GM18868 (cell line): Measurements from ENCODE around the gene POTEG.
"Not testable (repeated sequence)": the region's sequence is repeated elsewhere in the genome, so short reads cannot be mapped to it uniquely, and the experiment has no call there.

Source experiments
- ATAC-seq: cut with Tn5 transposase; IDR thresholded peaks from one replicate; pipeline ENCODE4 v1.9.1; 2021; ENCODE audit warnings: mild to moderate bottlenecking, moderate library complexity; ENCODE audit not compliant: unreplicated experiment

The POTEG gene

DNA sequence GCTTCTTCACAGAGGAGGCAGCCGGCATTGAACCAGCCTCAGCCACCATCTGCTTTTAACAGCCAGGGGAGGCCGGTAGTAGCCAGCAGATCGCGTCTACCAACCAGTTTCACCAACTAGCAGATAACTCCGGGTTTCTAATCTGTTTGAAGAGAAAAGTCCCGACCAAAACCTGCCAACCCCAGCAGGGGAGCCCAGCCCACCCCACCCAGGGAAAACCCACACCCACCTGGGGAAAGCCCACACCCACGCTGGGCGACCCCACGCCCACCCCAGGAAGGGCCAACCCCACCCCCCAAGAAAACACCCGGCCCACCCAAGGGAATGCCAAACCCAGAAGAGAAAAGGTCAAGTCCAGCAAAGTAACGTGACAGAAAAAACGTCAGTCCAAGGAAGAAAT is at the start of gene POTEG:
TSS of gene POTEG (minus strand) at position 101 of the 400 bp plus-strand sequence. CDS start at position 49, 52 bp downstream.
- not testable (repeated sequence) for ATAC-seq

DNA sequence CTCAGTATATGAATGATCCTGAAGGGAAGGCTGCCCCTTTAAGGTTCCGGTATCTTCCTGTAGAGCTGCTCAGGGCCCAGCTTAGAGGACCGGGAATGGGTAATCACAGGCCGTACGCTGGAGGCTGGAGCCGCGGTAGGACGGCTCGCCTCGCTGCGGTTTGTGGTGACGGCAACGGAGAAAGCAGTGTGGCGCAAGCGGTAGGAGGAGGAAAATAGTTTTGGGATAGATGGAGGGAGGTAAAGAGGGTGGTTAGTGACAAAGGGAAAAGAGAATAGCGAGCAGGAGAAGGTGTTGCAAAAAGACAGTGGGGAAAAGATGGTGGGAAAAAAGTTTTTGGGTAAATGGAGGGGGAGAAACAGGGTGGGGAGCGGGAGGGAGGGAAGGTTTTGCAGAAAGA is 48.0 kb upstream of the POTEG start:
- not testable (repeated sequence) for ATAC-seq

DNA sequence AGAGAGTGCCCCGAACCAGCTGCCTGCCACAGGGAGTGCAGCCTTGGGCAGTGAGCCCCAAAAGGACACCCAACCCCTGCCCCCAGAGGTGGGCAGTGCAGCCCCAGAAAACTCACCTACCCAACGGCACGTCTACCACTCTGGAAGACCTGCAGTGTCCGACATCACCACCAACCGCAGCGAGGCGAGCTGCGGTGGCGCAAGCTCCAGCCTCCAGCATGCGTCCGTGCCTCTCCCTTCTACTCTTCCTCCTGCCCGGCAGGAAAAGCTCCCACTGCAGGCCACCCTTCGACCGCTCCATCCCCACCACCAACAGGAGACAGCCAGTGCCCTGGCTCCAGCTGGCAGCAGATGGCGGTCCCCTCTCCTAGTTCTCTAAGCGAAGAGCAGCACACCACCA is 47.3 kb upstream of the POTEG start:
- ATAC-seq = not testable (repeated sequence)

DNA sequence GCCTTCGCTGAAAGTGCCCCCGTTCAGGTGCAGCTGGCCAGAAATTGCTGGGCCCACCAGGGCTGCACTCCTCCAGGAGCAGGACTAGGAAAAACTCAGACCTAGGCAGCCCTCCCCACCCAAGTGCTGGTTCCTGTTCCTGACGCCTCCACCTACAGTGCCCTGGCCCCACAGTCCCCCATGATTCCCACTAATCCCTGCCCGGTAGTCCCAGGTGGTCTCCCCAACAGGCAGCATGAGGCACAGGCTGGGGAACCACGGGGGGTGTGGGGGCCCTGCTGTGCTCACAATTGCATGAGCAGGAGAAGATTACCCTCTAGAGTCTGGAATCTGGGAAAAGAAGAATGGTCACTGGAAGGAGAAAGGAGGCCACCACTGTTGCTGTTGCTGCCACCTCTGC is 46.4 kb upstream of the POTEG start:
- ATAC-seq = not testable (repeated sequence)

DNA sequence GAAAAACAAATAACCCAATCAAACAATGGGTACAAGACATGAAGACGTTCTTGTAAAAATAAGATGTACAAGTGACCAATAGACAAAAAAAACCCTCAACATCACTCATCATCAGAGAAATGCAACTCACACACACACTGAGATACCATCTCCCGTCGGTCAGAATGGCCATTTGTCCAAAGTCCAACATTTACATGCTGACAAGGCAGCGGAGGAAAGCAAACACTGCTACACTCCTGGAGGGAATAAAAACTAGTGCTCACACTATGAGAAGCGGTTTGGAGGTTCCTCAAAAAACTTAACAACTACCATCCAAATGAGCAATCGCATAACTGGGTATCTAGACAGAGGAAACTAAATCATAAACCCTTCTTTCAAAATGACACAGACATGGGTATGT is 11.6 kb upstream of the POTEG start:
- not testable (repeated sequence) for ATAC-seq

DNA sequence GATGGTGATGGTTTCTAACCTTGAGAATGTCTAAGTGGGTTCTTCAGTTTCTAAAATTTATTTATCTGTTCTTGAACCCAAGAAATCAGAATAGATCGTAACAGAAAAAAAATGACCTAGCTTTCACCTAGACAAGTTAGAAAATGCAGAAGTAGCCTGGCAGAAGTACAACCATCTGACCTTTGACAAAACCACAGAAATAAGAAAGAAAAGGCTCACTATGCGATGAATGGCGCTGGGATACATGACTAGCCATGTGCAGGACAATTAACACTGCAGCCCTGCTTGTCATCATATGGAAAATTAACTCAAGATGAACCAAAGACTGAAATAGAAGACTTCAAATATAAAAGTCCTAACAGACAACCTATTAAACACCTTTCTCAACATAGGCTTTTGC is 5.7 kb upstream of the POTEG start:
- peak; percentile 30 for ATAC-seq

DNA sequence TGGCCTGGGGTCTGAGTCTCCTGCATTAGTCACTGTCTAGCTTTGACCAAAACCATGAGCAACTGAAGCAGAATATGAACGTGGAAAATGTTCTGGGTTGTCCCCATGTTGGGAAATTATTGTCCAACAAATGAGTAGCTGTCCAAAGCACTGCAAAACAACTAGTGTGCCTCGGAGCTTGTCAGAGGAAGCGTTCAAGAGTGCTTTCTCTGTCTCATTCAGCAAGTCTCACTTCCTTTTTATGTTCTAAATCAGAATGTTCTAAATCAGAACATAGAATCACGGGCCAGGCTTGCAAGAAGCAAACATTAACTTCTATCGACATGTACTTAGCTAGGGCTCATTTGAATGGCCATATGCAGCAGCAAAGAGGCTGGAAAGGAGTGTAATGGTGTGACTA is 5.1 kb upstream of the POTEG start:
- peak; percentile 68 for ATAC-seq

DNA sequence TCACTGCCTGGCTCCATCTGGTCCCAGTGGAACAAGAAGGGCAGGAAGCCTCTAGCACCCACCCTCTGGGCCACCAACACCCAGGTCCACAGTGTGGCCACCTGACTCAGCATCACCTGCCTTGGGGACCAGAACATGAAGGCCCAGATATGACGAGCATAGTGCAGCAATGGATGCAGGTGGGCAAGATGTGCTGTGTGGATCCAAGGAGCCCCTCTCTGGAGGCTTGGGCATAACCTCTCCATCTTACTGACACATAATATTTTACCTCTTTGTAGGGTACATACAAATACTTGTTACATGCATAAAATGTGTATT is 2.9 kb upstream of the POTEG start:
- ATAC-seq = not testable (repeated sequence)

DNA sequence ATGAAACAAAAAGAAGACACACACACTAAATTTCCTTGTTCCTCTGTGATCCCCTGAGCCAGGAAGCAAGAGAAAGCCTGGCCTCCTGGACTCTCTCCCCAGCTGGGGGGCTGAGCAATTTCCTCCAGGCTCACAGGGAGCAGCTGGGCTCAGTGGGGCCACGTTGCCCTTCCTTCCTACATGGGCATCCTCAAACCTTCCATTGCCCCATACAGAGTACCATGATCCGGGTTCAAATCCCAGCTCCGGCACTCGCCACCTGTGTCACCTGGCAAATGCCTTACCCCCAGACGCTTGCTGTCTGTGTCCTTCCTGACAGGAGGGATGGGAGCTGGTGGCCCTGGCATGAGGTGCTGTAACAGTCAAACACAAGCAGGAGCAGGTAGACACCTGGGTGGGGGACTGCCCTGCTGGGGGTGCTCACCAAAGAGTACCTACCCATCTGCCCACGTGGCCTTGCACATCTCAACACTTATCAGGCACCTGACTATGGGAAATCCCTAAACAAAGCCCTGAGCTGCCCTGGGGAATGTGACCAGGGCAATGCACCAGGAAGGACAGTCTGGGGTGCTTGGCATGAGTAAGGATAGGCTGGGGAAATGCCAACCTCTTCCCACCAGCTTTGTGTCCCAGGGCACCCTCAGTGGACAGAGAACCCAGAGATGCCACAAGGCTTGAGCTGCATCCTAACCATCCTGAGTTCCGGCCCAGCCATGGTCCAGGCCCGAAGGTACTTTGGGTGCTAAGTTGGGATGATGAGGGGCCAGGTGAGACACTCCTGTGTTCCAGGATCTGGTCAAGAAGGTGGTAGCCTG is 2.4 kb upstream of the POTEG start:
- ATAC-seq = not testable (repeated sequence)

DNA sequence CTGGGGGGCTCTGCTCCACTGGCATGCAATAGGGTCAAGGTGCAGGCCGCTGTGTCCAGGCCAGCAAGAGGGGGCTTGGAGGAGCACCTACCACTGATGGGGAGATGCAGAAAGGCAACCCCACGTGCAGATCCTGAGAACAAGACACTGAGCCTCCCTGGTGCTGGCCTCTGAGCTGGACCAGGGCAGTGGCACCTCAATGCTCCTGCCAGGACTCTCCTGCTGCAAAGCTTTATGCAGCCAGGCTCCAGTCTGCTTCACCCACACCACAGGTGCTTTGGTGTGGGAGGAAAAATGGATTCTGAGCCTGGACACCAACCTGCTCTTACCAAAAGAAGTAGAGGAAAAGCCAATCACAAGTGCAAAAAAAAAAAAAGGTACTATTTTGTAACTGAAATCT is 1.7 kb upstream of the POTEG start:
- ATAC-seq = not testable (repeated sequence)

DNA sequence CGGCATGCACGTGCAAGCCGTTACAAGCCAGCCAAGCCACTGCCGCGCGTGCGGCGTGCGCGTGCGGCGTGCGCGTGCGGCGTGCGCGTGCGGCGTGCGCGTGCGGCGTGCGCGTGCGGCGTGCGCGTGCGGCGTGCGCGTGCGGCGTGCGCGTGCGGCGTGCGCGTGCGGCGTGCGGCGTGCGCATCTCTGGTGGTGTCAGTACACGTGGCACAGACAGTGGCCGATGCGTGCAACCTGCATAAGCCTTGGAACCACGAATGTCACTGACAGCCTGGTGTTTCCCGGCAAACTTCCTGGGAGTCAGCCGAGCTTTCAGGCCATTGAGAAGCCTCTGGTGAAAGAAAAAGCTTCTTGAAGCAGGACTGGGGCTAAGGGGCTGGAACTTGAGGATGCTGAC is 750 bp upstream of the POTEG start:
- not testable (repeated sequence) for ATAC-seq

DNA sequence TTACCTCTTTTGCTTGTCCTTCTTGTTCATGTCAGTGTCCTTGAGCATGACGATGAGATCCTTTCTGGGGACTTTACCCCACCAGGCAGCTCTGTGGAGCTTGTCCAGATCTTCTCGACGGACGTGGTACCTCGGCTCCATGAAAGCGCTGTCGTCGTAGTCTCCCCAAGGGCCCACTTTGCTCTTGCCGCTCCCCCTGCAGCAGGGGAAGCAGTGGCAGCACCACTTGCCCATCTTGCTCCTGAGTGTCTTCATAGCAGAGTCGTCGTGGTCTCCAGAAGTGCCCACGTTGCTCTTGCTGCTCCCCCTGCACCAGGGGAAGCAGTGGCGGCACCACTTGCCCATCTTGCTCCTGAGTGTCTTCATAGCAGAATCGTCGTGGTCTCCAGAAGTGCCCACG is 376 bp downstream of the POTEG start:
- ATAC-seq = not testable (repeated sequence)

DNA sequence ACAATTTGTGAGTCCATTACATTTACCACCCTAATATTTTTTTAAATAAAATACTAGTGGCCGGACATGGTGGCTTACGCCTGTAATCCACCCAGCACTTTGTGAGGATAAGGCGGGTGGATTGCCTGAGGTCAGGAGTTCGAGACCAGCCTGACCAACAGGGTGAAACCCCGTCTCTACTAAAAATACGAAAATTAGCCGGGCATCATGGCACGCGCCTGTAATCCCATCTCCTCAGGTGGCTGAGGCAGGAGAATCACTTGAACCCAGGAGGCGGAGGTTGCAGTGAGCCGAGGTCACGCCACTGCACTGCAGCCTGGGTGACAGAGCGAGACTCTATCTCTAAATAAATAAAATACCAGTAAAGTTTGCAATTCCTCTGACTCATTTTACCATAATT is 25.6 kb downstream of the POTEG start:
- ATAC-seq = not testable (repeated sequence)

DNA sequence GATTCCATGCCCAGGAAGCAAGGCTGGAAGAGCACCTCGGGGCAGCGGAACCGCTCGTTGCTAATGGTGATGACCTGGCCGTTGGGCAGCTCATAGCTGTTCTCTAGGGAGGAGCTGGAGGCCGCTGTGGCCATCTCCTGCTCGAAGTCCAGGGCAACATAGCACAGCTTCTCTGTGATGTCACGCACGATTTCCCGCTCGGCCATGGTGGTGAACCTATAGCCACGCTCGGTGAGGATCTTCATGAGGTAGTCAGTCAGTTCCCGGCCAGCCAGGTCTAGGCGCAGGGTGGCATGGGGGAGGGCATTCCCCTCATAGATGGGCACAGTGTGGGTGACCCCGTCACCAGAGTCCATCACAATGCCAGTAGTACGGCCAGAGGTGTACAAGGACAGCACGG is 32.0 kb downstream of the POTEG start:
- not testable (repeated sequence) for ATAC-seq

DNA sequence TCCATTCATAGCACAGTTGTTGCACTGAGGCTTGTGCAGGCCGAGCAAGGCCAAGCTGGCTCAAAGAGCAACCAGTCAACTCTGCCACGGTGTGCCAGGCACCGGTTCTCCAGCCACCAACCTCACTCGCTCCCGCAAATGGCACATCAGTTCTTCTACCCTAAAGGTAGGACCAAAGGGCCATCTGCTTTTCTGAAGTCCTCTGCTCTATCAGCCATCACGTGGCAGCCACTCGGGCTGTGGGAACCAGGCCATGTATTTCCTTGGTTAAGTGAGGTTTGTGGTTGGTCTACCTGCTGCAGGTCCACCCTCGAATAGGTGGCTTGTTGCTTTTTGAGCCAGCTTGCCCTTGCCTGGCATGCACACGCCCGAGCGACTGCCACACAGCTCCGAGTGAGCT is 39.4 kb downstream of the POTEG start:
- not testable (repeated sequence) for ATAC-seq

DNA sequence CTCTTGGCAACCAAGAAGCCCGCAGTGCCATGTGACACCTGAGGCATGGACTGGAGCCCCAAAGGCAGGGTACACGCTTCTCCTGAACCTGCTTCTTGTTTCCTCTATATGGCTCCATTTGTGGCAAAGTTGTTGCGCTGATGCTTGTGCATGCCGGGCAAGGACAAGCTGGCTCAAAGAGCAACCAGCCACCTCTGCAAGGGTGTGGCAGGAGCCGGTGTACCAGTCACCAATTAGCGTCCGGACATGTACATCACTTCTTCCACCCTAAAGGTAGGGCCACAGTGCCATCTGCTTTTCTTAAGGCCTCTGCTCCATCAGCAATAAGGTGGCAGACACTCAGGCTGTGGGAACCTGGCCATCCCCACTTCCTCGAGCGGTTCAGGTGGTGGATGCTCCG is 43.9 kb downstream of the POTEG start:
- not testable (repeated sequence) for ATAC-seq

DNA sequence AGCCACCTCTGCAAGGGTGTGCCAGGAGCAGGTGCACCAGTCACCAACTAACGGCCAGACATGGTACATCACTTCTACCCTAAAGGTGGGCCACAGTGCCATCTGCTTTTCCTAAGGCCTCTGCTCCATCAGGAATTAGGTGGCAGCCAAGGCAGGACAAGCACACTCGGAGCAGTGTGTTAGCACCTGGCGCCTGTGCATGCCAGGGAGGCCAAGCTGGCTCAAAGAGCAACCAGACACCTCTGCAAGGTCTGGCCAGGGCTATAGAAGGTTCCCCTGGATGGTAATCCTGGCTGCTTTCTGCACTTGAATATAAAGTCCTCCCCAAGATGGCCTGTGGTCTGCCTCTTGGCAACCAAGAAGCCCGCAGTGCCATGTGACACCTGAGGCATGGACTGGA is 45.4 kb downstream of the POTEG start:
- ATAC-seq = not testable (repeated sequence)

DNA sequence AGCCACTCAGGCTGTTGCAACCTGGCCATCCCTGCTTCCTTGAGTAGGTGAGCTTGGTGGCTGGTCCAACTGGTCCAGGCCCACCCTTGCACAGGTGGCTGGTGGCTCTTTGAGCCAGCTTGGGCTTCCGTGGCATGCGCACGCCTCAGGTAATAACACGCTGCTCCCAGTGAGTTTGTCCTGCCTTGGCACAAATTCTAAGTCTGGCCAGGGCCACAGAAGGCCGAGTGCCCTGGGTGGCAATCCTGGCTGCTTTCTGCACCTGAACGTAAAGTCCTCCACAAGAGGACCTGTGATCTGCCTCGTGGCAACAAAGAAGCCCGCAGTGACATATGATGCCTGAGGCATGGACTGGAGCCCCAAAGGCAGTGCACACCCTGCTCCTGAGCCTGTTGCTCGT is 47.1 kb downstream of the POTEG start:
- not testable (repeated sequence) for ATAC-seq

DNA sequence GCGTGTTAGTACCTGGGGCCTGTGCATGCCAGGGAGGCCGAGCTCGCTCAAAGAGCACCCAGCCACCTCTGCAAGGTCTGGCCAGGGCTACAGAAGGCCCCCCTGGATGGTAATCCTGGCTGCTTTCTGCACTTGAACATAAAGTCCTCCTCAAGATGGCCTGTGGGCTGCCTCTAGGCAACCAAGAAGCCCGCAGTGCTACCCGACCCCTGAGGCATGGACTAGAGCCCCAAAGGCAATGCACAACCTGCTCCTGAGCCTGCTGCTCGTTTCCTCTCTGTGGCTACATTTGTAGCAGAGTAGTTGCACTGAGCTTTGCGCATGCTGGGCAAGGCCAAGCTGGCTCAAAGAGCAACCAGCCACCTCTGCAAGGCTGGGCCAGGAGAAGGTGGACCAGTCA is 47.8 kb downstream of the POTEG start:
- ATAC-seq = not testable (repeated sequence)

DNA sequence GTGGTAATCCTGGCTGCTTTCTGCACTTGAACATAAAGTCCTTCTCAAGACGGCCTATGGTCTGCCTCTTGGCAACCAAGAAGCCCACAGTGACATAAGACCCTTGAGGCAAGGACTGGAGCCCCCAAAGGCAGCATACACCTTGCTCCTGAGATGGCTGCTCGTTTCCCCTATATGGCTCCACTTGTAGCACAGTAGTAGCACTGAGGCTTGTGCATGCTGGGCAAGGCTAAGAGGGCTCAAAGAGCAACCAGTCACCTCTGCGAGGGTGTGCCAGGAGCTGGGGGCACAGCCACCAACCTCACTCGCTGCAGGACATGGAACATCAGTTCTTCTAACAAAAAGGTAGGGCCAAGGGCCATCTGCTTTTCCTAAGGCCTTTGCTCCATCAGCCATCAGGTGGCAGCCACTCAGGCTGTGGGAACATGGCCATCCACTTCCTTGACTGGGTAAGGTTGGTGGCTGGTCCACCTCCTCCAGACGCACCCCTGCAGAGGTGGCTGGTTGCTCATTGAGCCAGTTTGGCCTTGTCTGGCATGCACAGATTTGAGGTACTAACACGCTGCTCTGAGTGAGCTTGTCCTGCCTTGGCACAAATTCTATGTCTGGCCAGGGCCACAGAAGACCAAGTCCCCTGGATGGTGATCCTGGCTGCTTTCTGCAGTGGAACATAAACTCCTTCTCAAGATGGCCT is 49.9 kb downstream of the POTEG start:
- not testable (repeated sequence) for ATAC-seq

DNA sequence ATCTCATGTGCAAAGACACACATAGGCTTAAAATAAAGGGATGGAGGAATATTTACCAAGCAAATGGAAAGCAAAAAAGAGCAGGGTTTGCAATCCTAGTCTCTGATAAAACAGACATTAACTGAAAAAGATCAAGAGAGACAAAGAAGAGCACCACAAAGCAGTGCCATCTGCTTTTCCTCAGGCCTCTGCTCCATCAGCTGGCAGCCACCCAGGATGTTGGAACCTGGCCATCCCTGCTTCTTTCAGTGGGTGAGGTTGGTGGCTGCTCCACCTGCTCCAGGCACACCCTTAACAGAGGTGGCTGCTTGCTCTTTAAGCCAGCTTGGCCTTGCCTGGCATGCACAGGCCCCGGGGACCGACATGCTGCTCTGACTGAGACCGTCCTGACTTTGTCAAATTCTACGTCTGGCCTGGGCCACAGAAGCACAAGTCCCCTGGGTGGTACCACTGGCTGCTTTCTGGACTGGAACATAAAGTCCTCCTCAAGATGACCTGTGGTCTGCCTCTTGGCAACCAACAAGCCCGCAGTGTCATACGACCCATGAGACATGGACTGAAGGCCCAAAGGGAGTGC is 51.0 kb downstream of the POTEG start:
- not testable (repeated sequence) for ATAC-seq

DNA sequence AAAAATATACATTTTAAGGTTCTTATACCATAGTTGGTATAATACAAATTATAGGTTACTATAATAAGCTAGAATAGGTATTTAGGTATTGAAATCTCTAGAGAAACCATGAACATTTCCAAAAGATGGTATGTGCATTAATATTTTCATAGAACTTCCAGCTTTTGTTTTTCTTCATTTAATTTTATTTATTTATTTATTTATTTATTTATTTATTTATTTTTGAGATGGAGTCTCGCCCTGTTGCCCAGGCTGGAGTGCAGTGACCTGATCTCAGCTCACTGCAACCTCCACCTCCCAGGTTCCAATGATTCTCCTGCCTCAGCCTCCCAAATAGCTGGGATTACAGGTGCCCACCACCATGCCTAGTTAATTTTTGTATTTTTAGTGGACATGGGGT is 54.0 kb downstream of the POTEG start:
- ATAC-seq = not testable (repeated sequence)
